Prostate gland (tissue), 2 donors: ENCODE results near the gene INHBE. TPM values are rescaled to one million over a fixed set of nuclear protein-coding genes. Genes with fewer than 3 reads are reported as not detected.
A peak's percentile ranks its signal among the peaks of the same experiment; 100 is the strongest.

Experiments
- DNase-seq: peaks from one replicate; pipeline ENCODE4 v3.0.0-alpha.2; 2019; ENCODE audit warnings: low spot score
- H3K27ac ChIP-seq, 2 donors: fragments of 200-600 bp; sonication (generic); 2 replicates each; pipeline ENCODE4 v1.5.1; 2017 to 2019
- H3K27me3 ChIP-seq: fragments of 200-600 bp; sonication (generic); replicated peaks from 2 replicates; pipeline ENCODE4 v1.5.1; 2019; ENCODE audit not compliant: insufficient read depth
- H3K36me3 ChIP-seq, 2 donors: fragments of 200-600 bp; sonication (generic); 1 replicate in 1 of 2; 2 replicates in 1 of 2; pipeline versions ENCODE4 v1.5.1 to v1.8.1; 2017 to 2019
- H3K4me1 ChIP-seq: fragments of 200-600 bp; sonication (generic); replicated peaks from 2 replicates; pipeline ENCODE4 v1.5.1; 2019
- H3K4me3 ChIP-seq, 2 donors: fragments of 200-600 bp; sonication (generic); 2 replicates each; pipeline ENCODE4 v1.5.1; 2017 to 2019
- H3K9me3 ChIP-seq: fragments of 200-600 bp; sonication (generic); 2 replicates; pipeline ENCODE4 v1.5.1; 2017
- POLR2A ChIP-seq: fragments of 450-650 bp; IDR thresholded peaks from one replicate; pipeline ENCODE4 v1.6.1; 2016; ENCODE audit warnings: antibody characterized with exemption, mild to moderate bottlenecking
- POLR2AphosphoS5 ChIP-seq: sonication (generic); formaldehyde crosslinking; IDR thresholded peaks from one replicate; pipeline ENCODE4 v1.6.1; 2017; ENCODE audit warnings: antibody characterized with exemption
- WGBS: methylation state at CpG from one replicate; pipeline ENCODE4 v1.1.5; 2018; 5-methylcytosine and 5-hydroxymethylcytosine counted together
- intact Hi-C: fragments of 100-400 bp; cut with DNase I; formaldehyde crosslinking; loops from one replicate; pipeline ENCODE4 v1.14.2; 2022
- total RNA-seq, 2 donors: library from RNA; depleted of rRNA; stranded (reverse); fragments of >200 nt; gene quantifications; one replicate each; pipeline ENCODE4 v1.1.0, GENCODE V29; 2016
- TF ChIP-seq, protein P1 (sequence below), 4 experiments: fragments of 200-600 bp in 2 of 4; fragments of 450-650 bp in 2 of 4; sonication (generic) in 2 of 4; IDR thresholded peaks; 1 replicate in 3 of 4; 2 replicates in 1 of 4; pipeline ENCODE4 v1.5.1; 2016 to 2019; ENCODE audit warnings: antibody characterized with exemption in 4 of 4, mild to moderate bottlenecking in 2 of 4, moderate library complexity in 2 of 4

The INHBE gene
- total RNA-seq, 2 donors from 2014 or later = not detected

DNA sequence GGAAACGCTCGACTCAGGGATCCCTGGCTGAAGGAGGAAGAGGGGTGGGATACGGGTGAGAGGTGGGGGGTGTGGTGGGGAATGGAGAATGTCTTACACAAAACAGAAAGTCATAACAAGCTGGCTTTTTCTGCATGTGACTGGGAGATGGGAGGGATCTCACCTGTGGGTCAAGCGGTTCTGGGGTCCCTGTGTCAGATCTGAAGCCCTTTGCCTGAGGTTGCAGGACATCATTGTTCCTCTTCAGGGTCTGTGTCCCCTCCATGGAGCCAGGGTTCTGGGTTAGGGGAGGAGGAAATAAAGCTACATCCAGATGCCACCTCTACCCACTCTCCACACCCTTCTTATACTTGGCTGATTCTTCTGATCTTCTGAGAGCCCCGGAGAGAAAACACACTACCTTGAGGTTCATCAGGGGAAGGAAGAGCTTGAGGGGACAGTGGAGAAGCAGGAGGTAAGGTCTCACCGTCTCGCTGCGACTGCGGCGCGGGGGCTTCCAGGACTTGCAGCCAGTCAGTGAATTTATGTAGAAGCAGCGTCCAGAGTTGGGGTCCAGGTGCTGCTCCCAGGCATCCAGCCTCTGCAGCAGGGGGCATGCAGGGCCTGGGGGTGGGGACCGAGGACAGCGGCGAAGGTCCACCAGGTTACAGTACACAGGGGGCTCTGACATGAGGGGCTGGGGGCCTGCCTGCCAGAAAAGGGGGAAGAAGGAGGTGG, 22.0 kb downstream of the INHBE start:
- 84% methylated on average over 15 of the region's 15 CpGs for WGBS
- TF ChIP-seq, protein P1, sequence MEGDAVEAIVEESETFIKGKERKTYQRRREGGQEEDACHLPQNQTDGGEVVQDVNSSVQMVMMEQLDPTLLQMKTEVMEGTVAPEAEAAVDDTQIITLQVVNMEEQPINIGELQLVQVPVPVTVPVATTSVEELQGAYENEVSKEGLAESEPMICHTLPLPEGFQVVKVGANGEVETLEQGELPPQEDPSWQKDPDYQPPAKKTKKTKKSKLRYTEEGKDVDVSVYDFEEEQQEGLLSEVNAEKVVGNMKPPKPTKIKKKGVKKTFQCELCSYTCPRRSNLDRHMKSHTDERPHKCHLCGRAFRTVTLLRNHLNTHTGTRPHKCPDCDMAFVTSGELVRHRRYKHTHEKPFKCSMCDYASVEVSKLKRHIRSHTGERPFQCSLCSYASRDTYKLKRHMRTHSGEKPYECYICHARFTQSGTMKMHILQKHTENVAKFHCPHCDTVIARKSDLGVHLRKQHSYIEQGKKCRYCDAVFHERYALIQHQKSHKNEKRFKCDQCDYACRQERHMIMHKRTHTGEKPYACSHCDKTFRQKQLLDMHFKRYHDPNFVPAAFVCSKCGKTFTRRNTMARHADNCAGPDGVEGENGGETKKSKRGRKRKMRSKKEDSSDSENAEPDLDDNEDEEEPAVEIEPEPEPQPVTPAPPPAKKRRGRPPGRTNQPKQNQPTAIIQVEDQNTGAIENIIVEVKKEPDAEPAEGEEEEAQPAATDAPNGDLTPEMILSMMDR (IDR thresholded peaks at IDR 0.05) = no peak
- Histone ChIP-seq H3K27ac (no peak overlapping the region), H3K36me3 (no peaks in the 10 kb centered on the region), H3K9me3 (no peaks in the 10 kb centered on the region), H3K27me3 (peaks cover 10% of the 10 kb centered on the region), H3K4me3 (peak overlapping the region; percentile 3 to 8), H3K4me1 (peaks cover 13% of the 10 kb centered on the region)
- intact Hi-C loops = no loop called here
- DNase-seq = no peak

DNA sequence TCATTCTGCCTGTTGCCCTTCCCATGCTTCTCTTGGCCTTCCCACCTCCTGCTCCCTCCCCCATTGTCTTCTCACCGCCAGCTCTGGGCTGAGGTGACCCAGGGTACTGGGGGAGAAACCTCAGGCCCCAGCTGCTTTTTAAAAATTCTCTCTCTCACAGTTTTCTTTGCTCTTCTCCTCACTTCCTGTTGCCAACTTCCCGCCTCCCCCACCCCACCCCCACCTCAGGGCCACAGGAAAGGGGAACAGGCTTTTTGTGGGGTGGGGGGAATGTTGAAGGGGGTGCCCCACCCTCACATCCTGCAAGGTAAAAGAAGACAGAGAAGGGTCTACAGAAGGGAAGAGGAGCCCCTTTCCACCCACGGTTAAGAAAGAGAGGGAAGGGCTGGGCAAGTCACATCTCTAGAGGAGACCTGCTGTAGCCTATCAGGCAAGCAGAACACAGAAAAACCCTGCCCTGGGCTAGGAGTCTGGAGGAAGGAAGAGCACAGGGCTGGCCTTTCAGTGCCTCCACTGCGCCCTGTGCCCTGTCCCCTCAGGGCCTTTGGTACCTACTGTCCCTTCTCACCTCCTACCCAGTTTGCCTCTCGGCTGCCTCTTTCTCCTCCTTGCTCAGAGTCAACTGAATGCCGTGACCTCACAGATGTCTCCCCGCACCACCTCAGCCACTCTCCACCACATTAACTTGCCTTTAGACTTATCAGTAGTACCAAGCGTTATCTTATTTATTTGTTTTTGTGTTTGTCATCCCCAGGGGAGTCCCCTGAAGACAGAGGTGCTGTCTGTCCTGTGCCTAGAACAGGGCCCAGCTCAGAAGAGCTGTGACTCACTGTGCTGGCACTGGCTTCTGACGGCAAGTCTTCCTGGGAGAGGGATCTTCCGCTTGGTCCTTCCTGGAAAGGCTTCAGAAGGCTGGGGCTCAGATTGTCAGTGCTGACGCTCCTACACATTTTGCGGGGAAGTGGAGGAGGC, 22.9 kb downstream of the INHBE start:
- H3K36me3 ChIP-seq = no peaks in the 10 kb centered on the region
- TF ChIP-seq, protein P1 (IDR thresholded peaks at IDR 0.05) = no peak
- TF ChIP-seq POLR2AphosphoS5 (no peak), POLR2A (no peak)
- H3K27me3 ChIP-seq = peaks cover 6% of the 10 kb centered on the region
- WGBS = 71% methylated on average over 12 of the region's 12 CpGs
- H3K4me3 ChIP-seq = peak overlapping the region; percentile 3 to 8
- DNase-seq = no peak
- peaks cover 13% of the 10 kb centered on the region for H3K4me1 ChIP-seq
- no peak overlapping the region for H3K27ac ChIP-seq
- intact Hi-C loops = no loop called here
- no peaks in the 10 kb centered on the region for H3K9me3 ChIP-seq

DNA sequence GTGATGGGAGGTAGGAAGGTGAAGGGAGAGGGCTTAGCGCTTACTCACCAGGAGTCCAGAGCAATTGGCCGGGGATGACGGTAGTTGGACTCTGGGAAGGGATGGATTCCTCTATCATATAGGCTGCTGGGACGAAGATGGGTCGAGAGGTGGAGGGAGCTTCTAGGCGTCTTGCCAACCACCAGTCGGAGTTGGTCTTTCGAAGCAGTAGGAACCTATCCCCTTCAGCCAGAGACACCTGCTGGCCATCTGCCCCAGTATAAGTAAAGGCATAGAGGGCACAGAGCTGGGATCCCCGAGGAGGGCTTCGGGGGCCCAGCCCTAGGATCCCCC, 23.9 kb downstream of the INHBE start:
- Histone ChIP-seq H3K27me3 (peaks cover 6% of the 10 kb centered on the region), H3K27ac (no peak overlapping the region)
- WGBS = 85% methylated on average over 10 of the region's 10 CpGs

GRCh38 chr12:57479376-57480115, 24.4 kb downstream of the INHBE start, which contains the start of gene ARHGAP9:
TSS of gene ARHGAP9 (minus strand) at chr12:57479866. CDS start at chr12:57479406, 460 bp downstream.
- Histone ChIP-seq H3K4me3 (no peak within 1 kb of the TSS), H3K4me1 (peaks cover 13% of the 10 kb centered on the region), H3K27me3 (peaks cover 4% of the 10 kb centered on the region), H3K27ac (no peak within 1 kb of the TSS), H3K36me3 (no peaks in the 10 kb centered on the region), H3K9me3 (no peaks in the 10 kb centered on the region)
- no peak for DNase-seq
- 77% methylated on average over 6 of the region's 6 CpGs for WGBS
- intact Hi-C loops = no loop called here
- TF ChIP-seq, protein P1 (IDR thresholded peaks at IDR 0.05) = no peak
- TF ChIP-seq POLR2A (no peak), POLR2AphosphoS5 (no peak)

More for the DNA sequence above, 23.9 kb downstream of the INHBE start:
- Histone ChIP-seq H3K4me1 (peaks cover 13% of the 10 kb centered on the region), H3K36me3 (no peaks in the 10 kb centered on the region), H3K9me3 (no peaks in the 10 kb centered on the region), H3K4me3 (no peak overlapping the region)
- TF ChIP-seq, protein P1 (IDR thresholded peaks at IDR 0.05) = no peak
- no peak for TF ChIP-seq POLR2AphosphoS5
- TF ChIP-seq POLR2A = no peak
- intact Hi-C loops = no loop called here
- DNase-seq = no peak
